HL-60/S4 (cell line): ENCODE data around the gene HERPUD2.
"Not testable (repeated sequence)": the region's sequence is repeated elsewhere in the genome, so short reads cannot be mapped to it uniquely, and the experiment has no call there.

Experiments
- in situ Hi-C: fragments of 300-500 bp; cut with MboI; formaldehyde crosslinking; loops from 2 replicates; pipeline ENCODE4 v1.14.3; 2022; ENCODE audit warnings: low sequenced_read_pairs

Gene HERPUD2

DNA sequence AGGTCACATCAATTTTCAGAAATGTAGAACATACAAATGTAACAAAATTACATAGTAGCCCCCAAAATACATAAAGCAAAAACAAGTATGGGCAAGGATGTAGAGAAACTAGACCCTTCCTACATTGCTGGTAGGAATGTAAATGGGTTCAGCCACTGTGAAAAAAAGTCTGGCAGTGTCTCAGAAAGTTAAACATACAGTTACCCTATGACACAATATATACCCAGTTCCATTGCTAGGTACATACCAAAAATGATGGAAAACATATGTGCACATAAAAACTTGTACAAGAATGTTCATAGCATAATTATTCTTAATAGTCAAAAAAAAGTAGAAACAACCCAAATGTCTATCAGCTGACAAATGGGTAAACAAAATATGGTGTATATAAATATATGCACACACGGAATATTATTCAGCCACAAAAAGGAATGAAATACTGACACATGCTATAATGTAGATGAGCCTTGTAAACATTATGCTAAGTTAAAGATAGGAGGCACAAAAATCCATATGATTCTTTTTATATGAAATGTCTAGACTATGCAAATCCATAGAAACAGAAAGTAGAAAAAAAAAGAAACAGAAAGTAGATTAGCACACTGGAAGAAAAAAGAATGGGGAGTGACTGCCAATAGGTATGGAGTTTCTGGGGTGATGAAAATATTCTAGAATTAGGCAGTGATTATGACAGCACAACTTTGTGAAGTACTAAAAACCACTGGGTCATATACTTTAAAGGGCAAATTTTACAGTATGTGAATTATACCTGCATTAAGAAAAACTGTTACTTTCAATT, 13.5 kb downstream of the HERPUD2 start:
- in situ Hi-C loops = no loop called here

- in situ Hi-C loops = no loop called here
These were observed 14.4 kb downstream of the HERPUD2 start for GRCh38 chr7:35680403-35681013.

DNA sequence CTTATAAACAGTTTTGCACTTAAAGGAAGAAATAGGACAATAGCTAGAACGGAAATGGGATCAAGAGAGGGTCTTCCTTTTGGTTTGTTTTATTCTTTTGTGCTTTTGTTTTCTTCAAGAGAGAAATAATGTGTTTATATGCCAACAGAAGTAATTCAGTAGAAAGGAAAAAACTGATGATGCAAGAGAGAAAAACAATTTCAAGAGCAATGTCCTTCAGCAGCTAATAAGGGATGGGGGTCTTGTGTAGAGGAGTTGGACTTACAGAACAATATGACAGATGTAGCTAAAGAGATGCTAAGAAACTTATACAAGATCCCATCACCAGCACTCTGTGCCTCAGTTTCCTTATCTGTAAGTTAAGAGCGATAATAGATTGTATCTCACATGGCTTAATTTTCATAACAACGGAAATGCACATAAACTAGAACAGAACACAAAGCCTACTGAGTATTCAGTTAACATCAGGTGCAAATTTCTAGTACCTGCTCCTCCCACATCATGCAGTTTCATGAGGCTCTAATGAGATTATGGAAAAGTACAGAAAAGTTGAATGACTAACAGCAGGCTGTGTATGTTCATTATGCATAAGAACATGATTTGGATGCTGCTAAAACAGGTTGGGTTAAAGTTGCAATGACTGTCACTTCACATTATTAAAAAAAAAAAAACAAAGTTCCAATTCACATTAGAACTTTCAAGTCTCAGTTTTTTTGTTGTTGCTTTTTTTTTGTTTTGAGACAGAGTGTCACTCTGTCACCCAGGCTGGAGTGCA, 17.2 kb downstream of the HERPUD2 start:
- in situ Hi-C loops = no loop called here

- in situ Hi-C loops = no loop called here
These were observed 18.7 kb downstream of the HERPUD2 start for GRCh38 chr7:35676211-35676610.

DNA sequence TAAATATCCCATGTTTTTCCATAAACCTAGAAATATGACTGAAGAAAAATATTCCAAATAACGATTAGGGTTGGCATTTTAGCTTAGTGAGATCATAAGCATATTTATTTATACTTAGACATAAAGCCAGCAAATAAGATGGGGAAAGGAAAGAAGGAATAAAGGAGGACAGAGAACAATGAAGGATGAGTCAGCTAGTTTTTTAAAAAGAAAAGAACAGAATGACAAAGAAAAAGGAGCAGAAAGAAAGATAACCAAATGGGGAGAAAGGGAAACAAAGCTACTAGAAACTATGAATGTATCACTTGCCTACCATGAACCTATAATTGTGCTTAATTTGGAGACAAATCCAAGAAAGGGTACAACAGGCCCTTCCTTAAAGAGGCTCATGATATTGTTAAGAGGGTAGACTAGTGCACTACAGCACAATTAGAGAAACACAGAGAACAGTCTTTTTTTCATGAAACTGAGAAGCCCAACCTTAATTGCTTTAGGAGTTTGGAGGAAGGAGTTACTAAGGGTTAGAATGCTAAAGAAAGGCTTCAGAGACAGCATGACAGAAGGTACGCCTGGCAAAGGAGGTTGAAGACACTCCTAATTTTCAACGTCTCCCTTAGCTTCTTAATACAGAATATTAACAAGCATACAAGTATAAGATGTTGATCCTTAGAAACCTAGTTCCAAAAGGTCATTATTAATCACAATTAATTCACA, 23.9 kb downstream of the HERPUD2 start:
- in situ Hi-C loops = no loop called here

GRCh38 chr7:35660411-35660810, 34.5 kb downstream of the HERPUD2 start:
- in situ Hi-C loops = not testable (repeated sequence)

- in situ Hi-C loops = no loop called here
These were observed 36.2 kb downstream of the HERPUD2 start for GRCh38 chr7:35658606-35659201.

GRCh38 chr7:35657125-35657524, 37.8 kb downstream of the HERPUD2 start:
- in situ Hi-C loops = no loop called here

- in situ Hi-C loops = not testable (repeated sequence)
These were observed 40.4 kb downstream of the HERPUD2 start for GRCh38 chr7:35654558-35654957.

DNA sequence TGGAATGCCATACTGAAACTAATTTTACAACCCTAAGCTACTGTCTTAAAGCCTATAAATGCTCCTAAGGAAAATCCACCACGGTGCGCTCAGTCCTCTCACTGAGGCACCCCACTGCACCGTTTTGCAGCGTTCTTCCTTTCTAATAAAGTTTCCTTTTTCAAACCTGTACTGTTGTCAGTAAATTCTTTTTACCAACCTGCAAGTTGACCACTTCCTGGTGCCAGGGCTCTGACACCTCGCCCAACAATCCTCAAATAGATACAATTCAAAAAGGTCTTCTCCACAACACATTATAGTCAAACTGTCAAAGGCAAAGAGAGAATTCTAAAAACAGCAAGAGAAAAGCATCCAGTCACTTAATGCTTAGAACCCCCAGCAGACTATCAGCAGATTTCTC, 42.8 kb downstream of the HERPUD2 start:
- in situ Hi-C loops = no loop called here

- in situ Hi-C loops = no loop called here
These were observed 44.2 kb downstream of the HERPUD2 start for GRCh38 chr7:35650751-35651150.

DNA sequence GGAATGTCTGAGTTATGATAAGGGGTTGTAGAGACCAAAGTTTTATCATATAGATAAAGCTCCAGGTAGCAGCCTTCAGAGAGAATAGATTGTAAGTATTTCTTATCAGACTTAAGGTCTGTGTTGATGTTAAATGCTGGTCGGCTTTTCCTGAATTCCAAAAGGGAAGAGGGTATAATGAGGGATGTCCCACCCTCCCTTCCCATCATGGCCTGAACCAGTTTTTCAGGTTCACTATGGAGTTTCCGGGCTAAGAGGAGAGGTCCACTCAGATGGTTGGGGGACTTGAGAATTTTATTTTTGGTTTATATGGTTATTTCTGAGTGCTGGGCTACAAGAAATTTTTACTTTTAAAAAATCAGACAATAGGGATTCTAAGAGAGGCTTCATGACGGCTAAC, 45.2 kb downstream of the HERPUD2 start:
- in situ Hi-C loops = no loop called here

- in situ Hi-C loops = no loop called here
These were observed 46.6 kb downstream of the HERPUD2 start for GRCh38 chr7:35648367-35648766.

GRCh38 chr7:35647171-35647574, 47.8 kb downstream of the HERPUD2 start:
- in situ Hi-C loops = no loop called here

DNA sequence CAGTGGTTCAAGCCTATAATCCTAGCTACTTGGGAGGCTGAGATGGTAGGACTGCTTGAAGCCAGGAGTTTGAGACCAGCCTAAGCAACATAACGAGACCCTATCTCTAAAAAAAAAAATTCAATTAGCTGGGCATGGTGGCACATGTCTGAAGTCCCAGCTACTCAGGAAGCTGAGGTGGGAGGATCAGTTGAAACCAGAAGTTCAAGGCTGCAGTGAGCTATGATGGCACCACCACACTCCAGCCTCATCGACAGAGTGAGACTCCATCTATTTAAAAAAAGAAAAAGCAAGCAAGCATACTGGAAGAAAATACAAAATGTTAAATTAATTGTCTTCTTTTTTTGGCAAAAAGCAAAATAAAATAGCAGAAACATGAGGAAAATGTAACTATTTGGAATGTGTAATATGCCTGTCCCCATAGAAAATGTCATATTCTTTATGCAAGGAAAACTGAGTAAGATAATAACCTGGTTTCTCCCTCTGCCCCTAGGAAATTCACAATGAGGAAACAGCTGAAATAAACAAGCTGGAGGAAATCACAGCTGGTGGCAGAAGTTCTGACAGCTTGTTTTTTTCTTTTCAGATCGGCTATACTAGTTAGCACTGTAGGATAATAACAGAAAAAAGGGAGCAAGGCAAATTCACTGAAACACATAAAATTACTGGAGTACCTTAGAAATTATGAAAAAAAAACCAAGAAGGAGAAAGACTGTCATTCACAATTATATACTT, 48.5 kb downstream of the HERPUD2 start:
- in situ Hi-C loops = no loop called here

DNA sequence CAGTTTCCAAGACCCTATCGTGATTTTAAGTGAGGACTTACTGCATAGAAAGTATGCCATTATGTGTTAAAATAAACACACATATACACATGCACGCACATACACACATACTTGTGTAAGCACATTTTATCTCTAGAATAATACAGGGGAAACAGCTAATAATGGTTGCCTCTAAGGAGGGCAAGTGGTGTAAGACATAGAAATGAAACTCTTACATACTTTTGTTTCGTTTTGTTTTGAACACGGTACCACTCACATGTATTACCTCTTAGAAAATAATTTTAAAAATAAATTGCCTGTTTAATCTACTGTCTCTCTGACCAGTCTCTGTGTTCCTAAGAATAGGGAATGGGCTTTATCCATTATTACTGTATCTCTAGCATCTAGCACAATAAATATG, 49.2 kb downstream of the HERPUD2 start:
- in situ Hi-C loops = no loop called here

- in situ Hi-C loops = no loop called here
These were observed 64.6 kb downstream of the HERPUD2 start for GRCh38 chr7:35630024-35630972.

GRCh38 chr7:35624299-35625186, 70.4 kb downstream of the HERPUD2 start:
- in situ Hi-C loops = no loop called here
